Ectodermal cell (in vitro differentiated cells): Measurements from ENCODE around the gene TREH.

ENCODE experiments used
- H3K27ac ChIP-seq: 2 replicates; pipeline ENCODE4 v1.7.0; 2013; ENCODE audit warnings: mild to moderate bottlenecking, low read depth, low read length; ENCODE audit not compliant: insufficient read depth, poor library complexity, severe bottlenecking
- H3K27me3 ChIP-seq: 2 replicates; pipeline ENCODE4 v1.7.0; 2013; ENCODE audit warnings: mild to moderate bottlenecking, low read length; ENCODE audit not compliant: insufficient read depth, control insufficient read depth, poor library complexity, severe bottlenecking
- H3K36me3 ChIP-seq: one replicate; pipeline ENCODE4 v1.7.0; 2013; ENCODE audit warnings: low read length; ENCODE audit not compliant: control insufficient read depth, insufficient read depth
- H3K4me1 ChIP-seq: one replicate; pipeline ENCODE4 v1.7.0; 2013; ENCODE audit warnings: low read length; ENCODE audit not compliant: control insufficient read depth, insufficient read depth
- H3K4me3 ChIP-seq: 2 replicates; pipeline ENCODE4 v1.7.0; 2013; ENCODE audit warnings: low read depth, low read length, control low read depth; ENCODE audit not compliant: insufficient read depth
- H3K9me3 ChIP-seq: 2 replicates; pipeline ENCODE4 v1.7.0; 2013; ENCODE audit warnings: mild to moderate bottlenecking, low read length, moderate library complexity; ENCODE audit not compliant: control insufficient read depth
- WGBS, 2 experiments: methylation state at CpG; one replicate each; pipeline ENCODE4 v1.1.7; 2013; ENCODE audit warnings: missing lambda C conversion rate in 2 of 2; 5-methylcytosine and 5-hydroxymethylcytosine counted together

The TREH gene

GRCh38 chr11:118621784-118622375 is 57.6 kb downstream of the TREH start:
- H3K27me3 ChIP-seq, result no peaks in the 10 kb centered on the region
- no peaks in the 10 kb centered on the region for H3K9me3 ChIP-seq
- peak overlapping the region; percentile 68 for H3K4me3 ChIP-seq
- 37 to 49% methylated on average over 3 to 4 of the region's 4 CpGs for WGBS, 2 experiments
- H3K4me1 ChIP-seq, result peaks cover 59% of the 10 kb centered on the region
- no peak overlapping the region for H3K27ac ChIP-seq
- H3K36me3 ChIP-seq, result peaks cover 6% of the 10 kb centered on the region

GRCh38 chr11:118621071-118621783 is 58.2 kb downstream of the TREH start:
- Histone ChIP-seq H3K27me3 (no peaks in the 10 kb centered on the region), H3K4me3 (peak overlapping the region; percentile 68), H3K27ac (peak overlapping the region; percentile 78), H3K4me1 (peaks cover 63% of the 10 kb centered on the region), H3K9me3 (no peaks in the 10 kb centered on the region), H3K36me3 (peaks cover 4% of the 10 kb centered on the region)
- 1% methylated on average over 38 of the region's 38 CpGs for WGBS, 2 experiments

GRCh38 chr11:118620529-118621070 is 58.9 kb downstream of the TREH start:
- no peaks in the 10 kb centered on the region for H3K27me3 ChIP-seq
- H3K36me3 ChIP-seq, result peaks cover 4% of the 10 kb centered on the region
- H3K4me1 ChIP-seq, result peaks cover 64% of the 10 kb centered on the region
- no peaks in the 10 kb centered on the region for H3K9me3 ChIP-seq
- H3K27ac ChIP-seq, result peak overlapping the region; percentile 78
- WGBS, 2 experiments, result 80 to 84% methylated on average over 7 of the region's 7 CpGs
- H3K4me3 ChIP-seq, result peak overlapping the region; percentile 68

GRCh38 chr11:118619444-118620197 is 59.8 kb downstream of the TREH start:
- Histone ChIP-seq H3K36me3 (no peaks in the 10 kb centered on the region), H3K9me3 (no peaks in the 10 kb centered on the region), H3K4me1 (peaks cover 70% of the 10 kb centered on the region), H3K4me3 (no peak overlapping the region), H3K27ac (no peak overlapping the region), H3K27me3 (no peaks in the 10 kb centered on the region)
- 89 to 90% methylated on average over 6 of the region's 6 CpGs for WGBS, 2 experiments

GRCh38 chr11:118618991-118619375 is 60.5 kb downstream of the TREH start:
- peaks cover 76% of the 10 kb centered on the region for H3K4me1 ChIP-seq
- H3K4me3 ChIP-seq, result no peak overlapping the region
- H3K27me3 ChIP-seq, result no peaks in the 10 kb centered on the region
- H3K27ac ChIP-seq, result peak overlapping the region; percentile 85
- WGBS, 2 experiments, result 67 to 75% methylated on average over 4 of the region's 4 CpGs
- H3K36me3 ChIP-seq, result no peaks in the 10 kb centered on the region
- no peaks in the 10 kb centered on the region for H3K9me3 ChIP-seq

- Histone ChIP-seq H3K36me3 (no peaks in the 10 kb centered on the region), H3K9me3 (no peaks in the 10 kb centered on the region), H3K4me1 (peaks cover 75% of the 10 kb centered on the region), H3K4me3 (no peak overlapping the region), H3K27ac (peak overlapping the region; percentile 85), H3K27me3 (no peaks in the 10 kb centered on the region)
- WGBS, 2 experiments, result 66 to 71% methylated on average over 11 of the region's 11 CpGs
These were observed 61.1 kb downstream of the TREH start for GRCh38 chr11:118618115-118618990.

- H3K36me3 ChIP-seq, result no peaks in the 10 kb centered on the region
These were observed 63.5 kb downstream of the TREH start for GRCh38 chr11:118615976-118616371.

GRCh38 chr11:118615282-118615975 is 64.0 kb downstream of the TREH start:
- Histone ChIP-seq H3K27ac (peak overlapping the region; percentile 85), H3K4me1 (peaks cover 76% of the 10 kb centered on the region), H3K27me3 (peaks cover 17% of the 10 kb centered on the region), H3K4me3 (peak overlapping the region; percentile 0), H3K9me3 (no peaks in the 10 kb centered on the region), H3K36me3 (no peaks in the 10 kb centered on the region)
- 32 to 36% methylated on average over 6 of the region's 6 CpGs for WGBS, 2 experiments

More at GRCh38 chr11:118615976-118616371, 63.5 kb downstream of the TREH start:
- H3K27ac ChIP-seq, result peak overlapping the region; percentile 85
- H3K4me3 ChIP-seq, result no peak overlapping the region
- peaks cover 79% of the 10 kb centered on the region for H3K4me1 ChIP-seq
- peaks cover 12% of the 10 kb centered on the region for H3K27me3 ChIP-seq
- no peaks in the 10 kb centered on the region for H3K9me3 ChIP-seq
- 76 to 78% methylated on average over 5 of the region's 5 CpGs for WGBS, 2 experiments

- peaks cover 26% of the 10 kb centered on the region for H3K27me3 ChIP-seq
- WGBS, 2 experiments, result 82 to 83% methylated on average over 7 of the region's 7 CpGs
- no peaks in the 10 kb centered on the region for H3K9me3 ChIP-seq
- no peaks in the 10 kb centered on the region for H3K36me3 ChIP-seq
- H3K27ac ChIP-seq, result no peak overlapping the region
- H3K4me1 ChIP-seq, result peaks cover 80% of the 10 kb centered on the region
- H3K4me3 ChIP-seq, result no peak overlapping the region
These were observed 64.9 kb downstream of the TREH start for GRCh38 chr11:118614511-118614910.
